H54 (cell line): ENCODE results near the gene RNF150.

ENCODE experiments used
- DNase-seq: peaks from one replicate; pipeline ENCODE4 v3.0.0; 2011; ENCODE audit warnings: low spot score, mixed read lengths; ENCODE audit not compliant: insufficient read length
- FAIRE-seq: peaks from 3 replicates; lab custom pipeline; 2011; peaks lifted over from hg19 to GRCh38; lab: Jason Lieb, UNC
- POLR2A ChIP-seq: IDR thresholded peaks from 2 replicates; pipeline ENCODE4 v1.6.1; 2011; ENCODE audit warnings: low read depth, mild to moderate bottlenecking, low read length

The RNF150 gene

DNA sequence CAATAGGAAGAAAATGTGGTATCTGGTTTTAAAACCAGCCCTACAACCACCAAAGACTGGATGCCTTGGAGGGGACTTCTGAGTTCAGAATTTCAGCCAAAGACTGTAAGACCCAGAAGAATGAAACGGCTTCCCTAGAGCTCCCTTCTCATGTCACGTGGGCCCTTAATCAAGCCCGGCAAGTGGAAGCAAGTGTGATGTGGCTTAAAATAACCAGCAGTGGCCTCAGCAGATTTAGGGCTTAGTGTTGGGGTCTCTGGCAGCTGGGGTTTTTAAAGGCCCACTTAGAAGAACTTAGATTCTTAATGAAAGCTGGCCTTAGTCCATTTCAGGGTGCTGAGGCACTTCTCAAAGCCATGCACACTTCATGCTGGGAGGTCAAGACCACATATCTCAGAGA lies 265.9 kb downstream of the RNF150 start:
- no peak for FAIRE-seq
- TF ChIP-seq POLR2A = no peak
- DNase-seq = no peak

DNA sequence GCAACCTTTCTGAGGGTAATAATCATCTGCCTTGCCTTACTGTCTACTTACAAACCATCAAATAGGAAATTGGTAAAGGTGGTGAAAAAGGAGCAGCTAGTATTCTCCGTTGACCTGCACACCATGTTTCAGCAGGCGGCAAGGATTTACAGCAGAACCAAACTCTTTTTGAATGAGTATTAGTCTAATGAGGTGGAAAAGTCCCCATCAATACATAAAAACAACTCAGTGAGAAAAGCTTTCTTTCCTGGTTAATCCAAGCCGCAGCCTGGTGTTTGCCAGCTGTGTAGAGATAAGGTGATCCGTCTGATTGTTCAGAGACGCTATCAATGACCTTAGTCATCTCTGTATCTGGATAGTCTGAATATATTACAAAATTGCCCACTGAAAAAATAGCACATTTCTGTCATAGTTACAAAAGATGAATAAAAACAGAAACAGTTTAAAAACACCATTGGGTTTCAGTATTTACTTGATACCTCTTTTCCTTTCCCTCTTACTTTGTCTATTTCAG lies 266.7 kb downstream of the RNF150 start:
- FAIRE-seq (no peak), DNase-seq (no peak)
- no peak for TF ChIP-seq POLR2A

DNA sequence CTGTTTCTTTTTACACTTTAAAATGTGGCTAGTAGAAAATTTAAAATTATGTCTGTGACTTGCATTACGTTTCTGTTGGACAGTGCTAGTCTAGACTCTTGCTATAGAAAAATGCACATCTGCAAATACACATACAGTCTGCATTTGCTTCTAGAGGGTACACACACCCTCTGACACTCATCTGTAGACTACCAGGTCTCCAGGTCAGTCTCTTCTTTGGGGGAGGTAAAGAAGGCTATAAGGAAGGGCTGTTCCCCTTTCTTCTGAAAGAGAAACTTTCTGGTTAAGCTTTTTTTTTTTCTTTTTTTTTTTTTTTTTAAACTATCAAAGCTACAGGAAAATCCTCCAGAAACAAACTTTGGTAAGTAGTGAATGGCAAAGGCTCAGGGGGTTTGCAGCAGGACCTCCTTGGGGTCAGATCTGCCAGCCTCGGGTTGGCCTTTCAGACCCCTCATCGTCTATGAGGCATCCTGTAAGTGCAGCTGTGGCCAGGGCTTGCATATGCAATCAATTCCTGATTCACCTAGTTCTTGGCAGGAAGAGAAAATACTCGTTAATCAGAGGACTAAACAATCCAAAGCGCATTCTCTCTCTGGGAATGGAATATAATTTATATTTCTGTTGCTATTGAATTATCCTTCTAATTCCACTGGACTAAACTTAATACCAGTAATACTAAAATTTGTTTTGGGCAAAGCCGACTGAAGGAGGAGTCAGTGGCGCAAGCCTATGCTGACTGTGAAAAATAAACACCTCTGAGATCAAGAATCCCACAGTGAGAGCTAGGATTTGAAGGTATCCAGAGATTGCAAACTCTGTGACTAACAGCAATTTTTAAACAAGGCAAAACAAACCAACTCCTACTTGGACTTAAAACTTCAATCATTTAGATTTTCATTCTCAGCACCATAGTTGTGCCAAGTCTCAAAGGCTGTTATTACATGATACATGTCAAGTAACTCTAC lies 267.7 kb downstream of the RNF150 start:
- FAIRE-seq (no peak), DNase-seq (no peak)
- TF ChIP-seq POLR2A = no peak

DNA sequence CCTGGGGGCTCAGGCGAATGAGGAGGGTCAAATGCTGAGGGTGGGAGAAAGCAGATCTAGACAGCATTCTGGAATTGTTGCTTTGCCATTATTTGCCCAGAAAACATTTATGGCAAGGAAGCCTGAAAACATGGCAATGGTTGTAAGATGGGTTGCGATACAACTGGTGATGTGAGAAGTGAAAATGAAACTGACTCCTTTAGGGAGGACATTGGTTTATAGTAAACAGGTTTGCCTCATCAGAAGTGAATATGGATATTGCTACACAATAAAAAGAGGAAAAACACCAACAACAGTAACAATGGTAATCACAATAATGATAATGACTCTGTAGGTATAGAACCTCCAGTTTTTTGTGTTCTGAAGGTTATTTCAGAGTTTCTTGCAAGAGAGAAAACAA lies 270.1 kb downstream of the RNF150 start:
- FAIRE-seq (no peak), DNase-seq (no peak)
- no peak for TF ChIP-seq POLR2A

DNA sequence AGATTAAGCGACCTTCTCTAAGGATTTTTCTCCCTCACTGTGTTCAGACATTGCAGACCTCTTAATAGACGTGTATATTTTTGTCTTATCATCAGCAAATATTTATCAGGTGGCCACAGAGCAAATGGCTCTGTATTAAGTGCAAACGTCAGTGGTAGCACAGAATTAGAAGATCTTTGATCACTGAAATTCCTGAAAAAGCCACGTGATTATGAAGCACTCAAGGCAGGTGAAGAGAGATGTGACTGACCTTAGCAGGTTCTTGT lies 271.2 kb downstream of the RNF150 start:
- DNase-seq (no peak), FAIRE-seq (no peak)
- no peak for TF ChIP-seq POLR2A

DNA sequence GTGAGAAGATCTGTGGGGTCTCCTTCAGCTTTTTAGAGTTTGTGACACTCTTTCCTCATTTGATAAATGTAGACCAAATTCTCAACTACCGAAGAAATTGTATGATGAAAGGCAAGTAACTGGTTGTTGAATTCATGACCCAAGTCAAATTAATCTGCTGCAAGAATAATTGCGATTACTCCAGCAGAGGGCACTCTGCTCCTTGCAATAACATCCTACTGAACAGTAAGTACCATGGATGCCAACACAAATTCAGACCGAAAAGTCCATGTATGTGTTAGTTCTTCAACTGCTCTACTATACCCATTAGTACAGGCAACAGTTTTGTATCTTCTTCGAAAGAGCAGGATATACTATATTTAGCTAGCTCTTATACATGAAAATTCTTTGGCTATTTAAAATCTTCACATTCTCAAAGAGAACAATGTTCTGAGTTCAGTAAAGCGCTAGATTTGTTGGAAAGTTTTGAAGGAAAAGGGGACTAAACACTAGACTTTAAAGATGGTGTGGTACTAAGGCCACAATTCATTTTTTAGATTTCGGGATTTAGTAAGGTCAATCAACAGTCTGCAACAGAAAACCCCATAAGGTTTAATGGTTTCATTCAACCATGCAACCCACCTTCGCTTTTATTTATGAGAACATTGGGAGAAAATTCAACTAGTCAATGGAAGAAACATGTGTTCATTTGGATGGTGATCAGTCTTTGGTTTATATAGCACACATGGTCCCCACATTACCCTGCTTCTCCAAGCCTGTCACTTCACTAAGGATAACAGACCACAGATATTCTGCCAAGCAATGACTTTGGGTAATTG lies 271.7 kb downstream of the RNF150 start:
- FAIRE-seq (peak; percentile 78), DNase-seq (peak; percentile 9)
- no peak for TF ChIP-seq POLR2A

DNA sequence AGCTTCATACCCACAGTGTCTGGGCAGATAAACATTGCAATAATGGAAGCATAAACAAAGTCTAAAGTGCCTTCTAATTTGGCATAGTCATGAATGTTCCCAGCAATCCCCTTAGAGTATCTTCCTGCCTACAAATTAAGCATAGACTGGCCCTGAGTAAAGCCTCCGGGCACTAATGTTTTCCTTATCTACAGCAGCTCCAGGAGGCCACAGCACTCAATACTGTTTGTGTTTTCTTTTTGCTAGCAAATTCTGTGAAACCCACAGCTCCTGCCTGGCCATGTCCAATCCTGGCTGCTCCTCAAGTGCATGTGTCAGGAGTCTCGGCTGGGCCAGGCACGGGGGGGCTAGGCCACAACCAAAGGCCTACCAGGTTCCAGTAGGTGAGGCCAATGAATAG lies 274.4 kb downstream of the RNF150 start:
- DNase-seq (no peak), FAIRE-seq (no peak)

DNA sequence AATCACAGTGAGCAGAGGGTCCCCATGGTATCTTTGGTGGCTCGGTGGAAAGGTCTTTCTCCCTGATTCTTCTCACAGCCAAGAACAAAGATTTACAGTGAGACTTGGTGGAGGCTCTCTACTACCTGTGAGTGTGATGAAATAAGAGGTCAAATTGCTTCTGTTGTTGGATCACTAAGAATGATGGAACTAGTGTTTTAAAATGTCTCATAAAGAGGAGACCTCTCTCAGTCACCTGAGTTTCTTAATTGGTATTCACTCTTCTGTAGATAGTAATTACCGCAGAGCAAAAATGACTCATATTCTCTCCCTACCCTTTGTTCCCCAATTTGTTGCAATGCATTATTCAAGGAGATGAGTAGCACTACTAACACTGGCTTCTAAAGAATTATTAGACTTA lies 276.2 kb downstream of the RNF150 start:
- FAIRE-seq (no peak), DNase-seq (no peak)
- TF ChIP-seq POLR2A = no peak

More for the DNA sequence above, 274.4 kb downstream of the RNF150 start:
- no peak for TF ChIP-seq POLR2A

DNA sequence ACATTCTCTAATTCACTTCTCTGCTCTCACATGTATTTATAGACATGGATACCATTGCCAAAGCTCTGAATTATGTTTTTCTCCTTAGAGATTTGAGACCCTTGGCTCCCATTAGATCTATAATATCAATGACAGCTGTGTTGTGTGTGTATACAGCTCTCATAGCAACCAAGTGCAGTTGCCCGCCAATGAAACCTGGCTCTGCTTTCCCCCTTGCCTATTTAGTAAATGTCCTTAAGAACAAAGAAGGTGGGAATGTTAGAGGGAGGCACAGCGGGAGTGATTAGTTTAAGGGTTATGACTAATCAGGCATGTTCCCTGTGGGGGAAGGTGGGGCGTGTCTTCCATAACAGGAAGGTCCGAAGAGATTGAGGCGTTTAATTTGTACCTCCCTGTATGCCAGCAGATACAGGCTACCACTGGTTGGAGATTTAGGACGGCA lies 276.6 kb downstream of the RNF150 start:
- no peak for TF ChIP-seq POLR2A
- peak; percentile 70 for FAIRE-seq

DNA sequence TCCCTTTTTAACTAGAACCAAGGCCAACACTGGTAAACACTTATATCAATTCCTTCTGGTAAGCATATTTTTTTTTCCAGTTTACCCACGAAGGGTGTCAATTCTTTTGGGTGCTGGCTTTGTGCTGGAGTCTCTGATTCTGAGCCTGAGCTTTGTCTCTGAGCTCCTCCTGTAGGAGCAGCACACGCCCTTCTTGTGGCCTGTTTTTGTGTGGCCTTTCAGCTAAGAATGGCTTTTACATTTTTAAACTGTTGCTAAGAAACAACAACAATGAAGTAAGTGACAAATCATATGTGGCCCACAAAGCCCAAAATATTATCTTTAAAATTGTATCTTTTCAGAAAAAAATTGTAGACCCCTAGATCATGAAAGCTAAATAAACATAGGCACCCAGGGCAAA lies 279.1 kb downstream of the RNF150 start:
- DNase-seq (no peak), FAIRE-seq (no peak)
- no peak for TF ChIP-seq POLR2A

More for the DNA sequence above, 276.6 kb downstream of the RNF150 start:
- peak; percentile 26 for DNase-seq

DNA sequence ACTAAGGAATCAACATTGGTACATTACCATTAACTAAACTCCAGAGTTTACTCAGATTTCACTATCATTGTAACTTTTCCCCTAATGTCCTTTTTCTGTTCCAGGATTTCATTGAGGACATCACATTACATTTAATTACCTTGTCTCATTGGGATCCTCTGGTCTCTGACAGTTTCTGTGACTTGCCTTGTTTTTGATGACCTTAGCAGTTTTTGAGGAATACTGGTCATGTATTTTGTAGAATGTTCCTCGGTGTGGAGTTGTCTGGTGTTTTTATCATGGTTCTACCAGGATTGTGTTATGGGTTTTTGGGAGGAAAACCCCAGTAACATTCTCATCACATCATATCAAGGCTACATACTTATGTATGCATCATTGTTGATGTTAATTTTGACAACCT lies 281.5 kb downstream of the RNF150 start:
- TF ChIP-seq POLR2A = no peak
- DNase-seq (no peak), FAIRE-seq (no peak)

DNA sequence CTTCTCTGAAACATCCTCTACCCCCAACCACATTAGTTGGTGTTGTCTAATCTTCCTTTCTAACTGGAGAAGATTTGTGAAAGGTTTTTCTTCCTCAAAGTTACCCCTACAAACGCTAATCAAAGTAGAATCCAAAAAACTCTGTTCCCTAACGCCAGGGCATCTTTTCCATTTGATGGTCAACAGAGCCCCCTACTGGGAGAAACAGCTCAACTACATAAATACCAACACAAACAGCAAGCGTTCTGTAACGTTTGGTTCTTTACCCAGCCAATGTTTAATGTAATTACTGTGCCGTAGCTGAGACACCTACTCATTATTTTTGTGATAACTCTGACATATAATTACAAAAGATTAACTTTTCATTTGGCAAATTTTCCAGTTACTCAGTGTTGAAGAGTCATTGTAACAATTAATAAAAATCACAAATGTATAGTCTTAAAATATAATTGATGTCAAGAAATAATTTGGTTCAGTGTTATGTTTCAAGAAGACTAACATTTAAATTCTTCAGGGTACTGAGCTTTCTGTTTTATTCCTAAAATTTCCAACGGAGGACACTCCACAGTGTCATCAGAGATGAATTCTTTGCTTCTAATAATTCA lies 282.1 kb downstream of the RNF150 start:
- FAIRE-seq = no peak
- DNase-seq = no peak
- no peak for TF ChIP-seq POLR2A

DNA sequence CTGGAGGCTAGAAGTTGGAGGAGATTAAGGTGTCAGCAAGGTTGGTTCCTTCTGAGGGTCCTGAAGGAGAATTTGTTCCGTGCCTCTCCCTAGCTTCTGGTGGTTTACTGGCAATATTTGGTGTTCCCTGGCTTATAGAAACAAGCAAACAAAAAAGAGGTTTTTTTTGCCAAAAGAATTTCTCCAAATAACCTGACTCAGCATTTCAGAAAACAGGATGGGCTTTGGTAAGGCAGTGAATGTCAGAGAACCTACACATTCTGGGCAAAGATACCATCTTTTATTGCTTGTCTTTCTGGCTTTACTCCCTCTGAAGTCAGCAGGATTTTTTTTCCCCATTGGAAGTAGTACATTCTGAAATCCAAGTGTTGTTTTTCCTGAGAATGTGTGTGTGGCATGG lies 283.7 kb downstream of the RNF150 start:
- no peak for DNase-seq
- FAIRE-seq = no peak
- TF ChIP-seq POLR2A = no peak

DNA sequence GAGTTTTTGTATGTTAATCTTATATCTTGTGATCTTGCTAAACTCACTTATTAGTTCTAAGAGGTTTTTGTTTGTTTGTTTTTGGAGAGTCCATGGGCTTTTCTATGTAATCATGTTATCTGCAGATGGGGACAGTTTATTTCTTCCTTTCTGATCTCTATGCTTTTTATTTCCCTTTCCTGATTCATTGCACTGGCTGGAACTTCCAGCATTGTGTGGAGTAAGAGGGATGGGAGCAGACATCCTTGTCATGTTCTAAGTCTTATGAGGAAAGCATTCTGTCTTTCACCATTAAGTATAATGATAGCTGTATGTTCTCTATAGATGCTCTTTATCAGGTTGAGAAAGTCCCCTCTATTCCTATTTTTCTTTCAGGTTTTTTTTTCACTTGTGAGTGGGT lies 286.5 kb downstream of the RNF150 start:
- no peak for DNase-seq
- no peak for FAIRE-seq
- TF ChIP-seq POLR2A = no peak
